Fibroblast of lung (primary cell): ENCODE data around the gene ATG14.
"Not testable (repeated sequence)": the region's sequence is repeated elsewhere in the genome, so short reads cannot be mapped to it uniquely, and the experiment has no call there.

Experiments used
- CTCF ChIP-seq, 2 donors: IDR thresholded peaks in 1 of 2; conservative IDR thresholded peaks in 1 of 2; 1 replicate in 1 of 2; 2 replicates in 1 of 2; pipeline ENCODE4 v1.5.1; 2011 to 2012; ENCODE audit warnings: low read length in 2 of 2, control low read depth in 1 of 2, inconsistent platforms in 1 of 2, low read depth in 1 of 2, mild to moderate bottlenecking in 1 of 2
- EZH2 ChIP-seq: IDR thresholded peaks from 2 replicates; pipeline ENCODE4 v1.5.1; 2012; ENCODE audit warnings: low read length, control low read depth, mild to moderate bottlenecking; ENCODE audit errors: missing control alignments

GRCh38 chr14:55422338-55422737 is 10.7 kb upstream of the ATG14 start:
- TF ChIP-seq CTCF (conservative IDR thresholded peaks at IDR 0.05 in 1 of 2, IDR thresholded peaks at IDR 0.05 in 1 of 2; ENCODE audit: low read depth in 1 of 2, low read length in 2 of 2); EZH2: not testable (repeated sequence)
